ENCODE results near the gene RAPGEF2.
"Not testable (repeated sequence)": the region's sequence is repeated elsewhere in the genome, so short reads cannot be mapped to it uniquely, and the experiment has no call there.

RAPGEF2 gene

DNA sequence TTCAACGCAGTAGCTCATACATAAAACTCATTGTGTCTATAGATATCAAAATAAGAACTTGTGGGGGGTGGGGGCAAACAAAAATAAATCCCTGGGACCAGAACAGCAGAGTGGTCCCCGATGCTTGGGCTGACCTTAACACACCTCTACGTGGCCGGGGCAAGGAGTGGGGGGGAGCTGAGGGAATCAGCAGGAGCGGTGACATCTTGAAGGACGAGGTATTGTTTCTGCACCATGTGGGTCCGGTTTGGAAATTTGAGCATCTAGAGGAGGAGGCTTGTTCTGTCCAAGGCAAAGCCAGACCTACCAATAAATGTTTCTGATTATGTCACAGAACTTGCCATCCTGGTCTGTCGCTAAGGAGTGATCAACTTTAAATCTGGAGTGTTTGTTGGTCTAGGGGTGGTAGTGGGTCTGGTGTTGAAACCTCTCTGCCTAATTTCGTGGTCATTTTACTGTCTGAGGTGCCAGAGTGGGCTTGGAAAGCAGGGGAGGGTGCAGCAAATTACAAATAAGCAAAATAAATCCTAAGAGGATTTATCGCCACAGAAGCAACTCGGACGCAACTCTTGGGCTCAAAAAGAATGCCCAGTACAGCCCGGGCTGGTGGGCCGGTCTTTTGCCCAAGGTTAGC, 774 bp upstream of the RAPGEF2 start:
- no peak for DNase-seq

DNA sequence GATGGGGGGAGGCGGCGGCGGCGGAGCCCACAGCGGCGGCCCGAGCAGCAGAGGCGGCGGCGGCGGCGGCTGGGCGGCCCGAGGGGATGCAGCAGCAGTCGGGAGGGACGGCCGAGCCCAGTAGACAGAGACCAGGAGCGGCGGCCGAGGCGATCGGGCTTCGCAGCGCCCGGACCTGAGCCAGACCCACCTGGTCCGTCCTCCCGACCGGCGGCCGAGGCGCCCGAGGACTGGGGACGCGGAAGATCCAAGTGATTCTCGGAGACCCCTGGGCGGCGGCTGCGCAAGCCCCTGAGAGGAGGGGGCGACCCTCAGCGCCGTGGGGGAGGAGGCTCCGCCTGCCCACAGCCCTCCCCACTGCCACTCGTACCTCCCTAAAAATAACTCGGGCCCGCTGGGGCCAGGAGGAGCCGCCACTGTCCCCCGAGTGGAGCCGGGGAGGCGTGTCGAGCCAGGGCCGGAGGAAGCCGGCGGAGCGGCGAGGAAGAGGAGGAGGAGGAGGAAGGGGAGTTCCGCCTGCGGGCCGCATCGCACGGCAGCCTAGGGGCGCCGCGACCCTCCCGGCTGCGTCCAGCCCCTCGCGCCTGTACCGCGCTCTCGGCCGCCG, 608 bp downstream of the RAPGEF2 start:
- DNase-seq = peak; percentile 46

DNA sequence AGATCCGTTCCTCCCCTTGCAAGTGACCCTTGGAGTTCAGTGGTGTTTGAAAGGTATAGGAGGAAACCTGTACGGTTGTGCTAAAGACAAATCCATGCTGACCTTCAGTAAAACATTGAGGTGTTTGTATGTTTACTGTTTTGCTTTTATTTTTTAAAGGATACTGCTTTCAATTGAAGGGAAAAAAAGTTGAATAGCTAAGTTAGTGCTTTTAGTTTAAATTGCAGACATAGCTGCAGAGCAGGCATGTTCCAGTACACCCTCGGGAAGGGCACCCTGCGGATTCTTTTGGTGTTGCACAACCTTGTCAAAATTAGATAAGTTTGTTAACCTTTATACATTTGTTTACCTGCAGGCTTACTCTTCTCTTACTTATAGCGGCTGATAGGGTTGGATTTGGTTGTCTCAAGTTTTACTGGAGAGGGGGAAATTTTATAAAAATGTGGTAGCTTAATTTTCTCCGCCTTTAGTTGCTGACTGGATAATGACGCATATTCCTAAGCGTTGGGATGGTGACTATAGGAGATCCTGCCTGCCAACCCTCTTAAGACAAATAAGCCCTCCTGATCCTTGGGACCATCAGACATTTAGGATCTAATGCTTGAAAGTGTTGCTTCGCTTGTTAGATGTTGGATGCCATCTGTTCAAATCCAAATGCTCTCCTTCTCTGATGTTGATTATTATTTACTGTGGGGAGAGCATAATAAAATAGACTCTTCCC, 2.0 kb downstream of the RAPGEF2 start:
- no peak for DNase-seq

DNA sequence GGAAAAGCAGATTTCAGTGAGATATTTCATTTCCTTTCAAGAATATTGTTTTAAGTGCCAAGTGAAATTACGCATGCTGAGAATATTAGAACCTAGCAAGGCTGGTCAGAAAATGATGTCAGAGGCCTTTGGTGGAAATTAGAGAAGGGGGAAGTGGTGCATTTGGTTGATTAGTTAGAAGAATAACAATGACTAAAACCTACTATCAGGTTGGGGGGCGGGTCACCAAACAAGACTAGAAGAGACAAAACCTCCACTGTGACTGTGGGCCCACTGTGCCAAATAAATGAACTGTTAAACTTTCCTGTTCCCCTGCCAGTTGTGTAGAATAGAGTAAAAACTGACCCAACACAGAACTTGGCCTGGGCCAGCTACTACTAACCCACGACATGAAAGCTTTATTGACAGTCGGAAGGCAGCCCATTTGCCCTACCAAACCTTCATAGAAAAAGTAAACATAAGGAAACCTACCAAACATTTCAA, 2.9 kb downstream of the RAPGEF2 start:
- no peak for DNase-seq

DNA sequence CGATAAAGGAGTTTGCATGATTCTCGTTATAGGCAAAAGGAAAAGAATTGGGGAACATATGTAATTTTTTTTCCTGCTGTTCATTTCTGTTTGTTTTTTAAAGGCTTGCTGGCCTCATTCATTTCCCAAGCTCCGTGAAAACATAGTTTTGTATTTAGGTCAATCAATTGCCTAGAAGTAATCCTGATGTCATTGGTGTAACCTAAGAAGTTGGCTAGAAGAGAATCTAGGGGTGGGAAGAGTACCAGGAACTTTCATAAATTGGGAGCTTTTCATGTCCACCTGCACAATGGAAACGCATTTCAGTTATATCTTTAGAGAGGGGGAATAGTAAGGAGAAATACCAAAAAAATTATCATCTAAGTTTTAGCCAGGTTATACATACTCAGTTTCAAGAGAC, 3.8 kb downstream of the RAPGEF2 start:
- DNase-seq = no peak

DNA sequence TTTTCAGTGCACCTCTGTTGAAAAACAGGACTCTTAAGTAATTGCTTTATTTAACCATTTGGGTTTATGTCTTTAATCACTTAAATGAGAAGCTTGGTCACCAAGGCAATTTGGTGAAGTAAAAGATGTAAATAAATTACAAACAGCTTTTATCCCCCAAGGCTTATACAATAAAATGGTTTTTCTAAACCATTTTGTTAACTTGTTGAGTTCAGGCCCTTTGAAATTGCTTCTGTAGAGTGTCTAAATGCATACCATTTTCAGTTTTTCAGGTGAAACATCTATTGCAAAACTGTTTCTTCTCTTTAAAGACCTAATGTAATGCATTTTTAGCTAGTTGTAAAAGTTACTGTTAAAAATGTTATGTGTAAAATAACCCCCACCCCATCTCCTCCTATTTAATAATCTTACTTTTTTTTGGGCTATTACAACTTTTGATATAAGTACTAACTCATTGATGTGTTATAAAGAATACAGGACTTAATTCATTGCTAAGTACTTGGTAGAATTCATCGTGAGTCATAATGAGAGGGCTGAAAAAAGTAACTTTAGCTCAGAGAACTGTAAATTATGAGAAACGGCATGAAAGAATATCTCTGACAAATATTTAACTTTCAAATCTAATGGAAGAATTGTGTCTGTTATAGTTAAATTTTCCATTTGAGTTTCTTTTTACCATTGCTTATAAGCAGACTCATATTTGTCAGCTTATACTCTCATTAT, 4.5 kb downstream of the RAPGEF2 start:
- DNase-seq = no peak

DNA sequence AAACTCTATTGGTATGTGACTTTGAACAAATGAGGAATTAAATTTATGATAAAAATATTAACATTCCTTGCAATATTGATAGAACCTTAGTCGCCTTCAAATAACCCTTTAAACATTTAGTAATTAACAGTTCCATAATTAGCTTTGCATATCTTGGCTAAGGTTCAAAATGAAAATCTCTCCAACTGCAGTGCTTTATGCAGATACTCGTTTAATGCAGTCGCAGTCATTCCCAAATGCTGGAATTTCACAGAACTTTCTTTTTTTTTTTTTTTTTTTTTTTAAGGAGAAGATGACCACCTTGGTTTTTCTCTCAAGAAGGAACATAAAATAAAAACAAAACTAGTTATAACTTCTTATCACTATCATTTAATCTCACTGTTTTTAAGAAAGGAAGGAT, 5.2 kb downstream of the RAPGEF2 start:
- DNase-seq = no peak

DNA sequence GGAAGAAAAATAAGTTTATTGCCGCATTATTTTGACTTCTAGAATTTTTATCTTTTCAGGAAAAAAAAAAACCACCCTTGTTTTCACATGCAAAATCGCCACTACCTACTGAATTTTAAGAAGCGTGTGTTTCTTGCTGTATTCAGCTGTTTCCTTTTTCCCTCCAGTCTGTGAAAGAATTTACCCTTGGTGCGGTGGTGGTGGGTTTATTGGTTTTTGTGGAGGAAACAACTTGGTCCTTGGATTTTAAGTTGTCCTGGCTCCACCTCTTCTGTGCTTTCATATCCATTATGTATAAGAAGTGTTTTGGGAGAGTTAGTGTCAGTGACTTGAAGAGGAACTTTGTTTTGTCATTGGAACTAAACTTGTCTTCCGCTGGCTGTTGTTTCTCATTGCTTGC, 8.1 kb downstream of the RAPGEF2 start:
- DNase-seq = no peak

DNA sequence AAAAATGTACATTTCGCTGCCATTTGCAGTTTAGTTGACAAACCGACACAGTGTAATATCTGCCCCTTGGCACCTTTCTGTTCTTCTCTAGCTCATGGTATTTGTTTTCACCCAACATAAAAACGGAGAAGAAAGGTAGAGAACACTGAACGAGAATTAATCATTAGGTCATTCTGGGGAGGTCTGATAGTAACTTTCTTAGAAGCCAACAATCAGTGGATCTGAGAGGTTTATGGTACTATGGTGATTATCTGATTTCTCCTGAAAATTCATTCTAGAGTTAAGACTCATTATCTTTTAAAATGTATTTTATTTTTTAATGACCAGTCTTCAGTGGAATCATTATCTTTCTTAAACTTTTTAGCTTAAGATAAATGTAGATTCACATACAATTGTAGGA, 8.5 kb downstream of the RAPGEF2 start:
- no peak for DNase-seq

DNA sequence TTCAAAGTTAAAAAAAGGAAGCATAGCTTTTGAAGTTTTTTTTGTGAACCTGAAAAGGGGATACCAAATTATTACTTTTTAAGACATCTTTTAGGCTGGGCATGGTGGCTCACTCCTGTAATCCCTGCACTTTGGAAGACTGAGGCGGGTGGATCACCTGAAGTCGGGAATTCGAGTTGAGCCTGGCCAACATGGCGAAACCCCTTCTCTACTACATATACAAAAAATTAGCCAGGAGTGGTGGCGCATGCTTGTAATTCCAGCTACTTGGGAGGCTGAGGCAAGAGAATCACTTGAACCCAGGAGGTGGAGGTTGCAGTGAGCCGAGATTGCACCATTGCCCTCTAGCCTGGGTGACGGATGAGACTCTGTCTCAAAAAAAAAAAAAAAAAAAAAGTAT, 10.5 kb downstream of the RAPGEF2 start:
- DNase-seq = not testable (repeated sequence)

DNA sequence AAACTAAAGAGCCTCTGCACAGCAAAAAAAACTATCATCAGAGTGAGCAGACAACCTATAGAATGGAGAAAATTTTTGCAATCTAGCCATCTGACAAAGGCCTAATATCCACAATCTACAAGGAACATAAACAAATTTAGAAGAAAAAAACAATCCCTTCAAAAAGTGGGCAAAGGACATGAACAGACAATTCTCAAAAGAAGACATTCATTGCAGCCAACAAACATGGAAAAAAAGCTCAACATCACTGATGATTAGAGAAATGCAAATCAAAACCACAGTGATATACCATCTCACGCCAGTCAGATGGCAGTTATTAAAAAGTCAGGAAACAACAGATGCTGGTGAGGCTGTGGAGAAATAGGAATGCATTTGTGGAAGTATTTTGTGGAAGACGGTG, 13.2 kb downstream of the RAPGEF2 start:
- DNase-seq = not testable (repeated sequence)

DNA sequence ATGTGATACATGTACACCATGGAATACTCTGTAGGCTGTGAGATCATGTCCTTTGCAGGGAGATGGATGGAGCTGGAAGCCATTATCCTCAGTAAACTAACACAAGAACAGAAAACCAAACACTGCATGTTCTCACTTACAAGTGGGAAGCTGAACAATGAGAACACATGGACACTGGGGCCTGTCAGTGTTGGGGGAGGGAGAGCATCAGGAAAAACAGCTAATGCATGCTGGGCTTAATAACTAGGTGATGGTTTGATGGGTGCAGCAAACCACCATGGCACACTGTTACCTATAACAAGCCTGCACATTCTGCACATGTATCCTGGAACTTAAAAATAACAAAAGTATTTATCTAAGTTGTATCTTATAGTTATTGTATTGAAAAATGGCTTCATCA, 13.8 kb downstream of the RAPGEF2 start:
- not testable (repeated sequence) for DNase-seq

DNA sequence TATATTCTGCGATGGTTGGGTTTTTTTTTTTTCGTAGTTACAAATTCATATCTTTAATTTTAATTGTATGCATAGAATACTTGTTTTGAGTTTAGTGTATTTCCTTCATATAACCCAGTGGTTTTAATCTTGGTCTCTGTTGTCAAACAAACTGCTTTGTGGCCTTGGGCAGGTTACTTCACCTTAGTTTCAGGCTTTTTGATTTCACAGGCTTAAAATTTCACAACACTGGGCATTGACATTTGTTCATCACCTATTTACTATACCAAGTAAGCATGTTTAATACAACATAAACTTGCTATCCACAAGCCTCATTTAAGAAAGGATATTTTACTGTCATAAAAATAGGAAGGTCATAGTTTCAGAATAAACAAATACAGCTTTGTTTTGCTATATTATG, 14.7 kb downstream of the RAPGEF2 start:
- no peak for DNase-seq

DNA sequence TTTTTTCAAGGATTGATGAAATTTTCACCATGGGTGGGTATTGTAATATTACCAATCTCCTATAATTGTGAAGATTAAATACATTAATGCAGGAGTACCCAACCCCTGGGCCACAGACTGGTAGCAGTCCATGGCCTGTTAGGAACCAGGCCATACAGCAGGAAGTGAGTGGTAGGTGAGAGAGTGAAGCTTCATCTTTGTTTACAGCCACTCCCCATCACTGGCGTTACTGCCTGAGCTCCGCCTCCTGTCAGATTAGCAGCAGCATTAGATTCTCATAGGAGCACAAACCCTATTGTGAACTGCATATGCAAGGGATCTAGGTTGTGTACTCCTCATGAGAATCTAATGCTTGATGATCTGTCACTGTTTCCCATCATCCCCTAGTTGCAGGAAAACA, 15.1 kb downstream of the RAPGEF2 start:
- DNase-seq = no peak

DNA sequence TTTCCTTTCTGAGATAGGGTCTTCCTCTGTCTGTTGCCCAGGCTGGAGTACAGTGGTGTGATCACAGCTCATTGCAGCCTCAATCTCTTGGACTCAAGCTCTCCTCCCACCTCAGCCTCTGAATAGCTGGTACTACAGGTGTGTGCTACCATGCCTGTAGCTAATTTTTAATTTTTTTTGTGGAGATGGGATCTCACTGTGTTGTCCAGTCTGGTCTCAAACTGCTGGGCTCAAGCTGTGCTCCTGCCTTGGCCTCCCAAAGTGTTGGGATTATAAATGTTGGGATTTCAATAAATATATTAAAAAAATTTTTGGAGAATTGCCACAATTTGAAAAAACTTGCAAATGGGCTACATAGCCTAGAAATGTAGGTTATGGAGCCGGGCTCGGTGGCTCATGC, 18.5 kb downstream of the RAPGEF2 start:
- no peak for DNase-seq

DNA sequence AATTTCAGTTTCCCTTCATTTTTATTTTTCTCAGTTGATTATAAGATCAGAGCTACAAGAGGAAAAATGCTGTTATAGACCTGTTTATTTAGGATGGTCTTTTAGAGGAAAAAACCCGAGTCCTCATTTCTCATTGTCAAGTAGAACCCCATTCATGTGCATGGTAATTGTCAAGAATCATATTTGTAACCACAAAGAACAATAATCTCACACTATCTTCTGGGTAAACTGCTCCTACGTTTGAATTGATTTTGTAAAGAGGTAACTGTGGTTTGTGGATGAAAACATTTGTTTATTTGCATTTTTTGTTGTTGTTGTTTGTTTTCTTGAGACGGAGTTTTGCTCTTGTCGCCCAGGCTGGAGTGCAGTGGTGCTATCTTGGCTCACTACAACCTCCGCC, 23.8 kb downstream of the RAPGEF2 start:
- no peak for DNase-seq

DNA sequence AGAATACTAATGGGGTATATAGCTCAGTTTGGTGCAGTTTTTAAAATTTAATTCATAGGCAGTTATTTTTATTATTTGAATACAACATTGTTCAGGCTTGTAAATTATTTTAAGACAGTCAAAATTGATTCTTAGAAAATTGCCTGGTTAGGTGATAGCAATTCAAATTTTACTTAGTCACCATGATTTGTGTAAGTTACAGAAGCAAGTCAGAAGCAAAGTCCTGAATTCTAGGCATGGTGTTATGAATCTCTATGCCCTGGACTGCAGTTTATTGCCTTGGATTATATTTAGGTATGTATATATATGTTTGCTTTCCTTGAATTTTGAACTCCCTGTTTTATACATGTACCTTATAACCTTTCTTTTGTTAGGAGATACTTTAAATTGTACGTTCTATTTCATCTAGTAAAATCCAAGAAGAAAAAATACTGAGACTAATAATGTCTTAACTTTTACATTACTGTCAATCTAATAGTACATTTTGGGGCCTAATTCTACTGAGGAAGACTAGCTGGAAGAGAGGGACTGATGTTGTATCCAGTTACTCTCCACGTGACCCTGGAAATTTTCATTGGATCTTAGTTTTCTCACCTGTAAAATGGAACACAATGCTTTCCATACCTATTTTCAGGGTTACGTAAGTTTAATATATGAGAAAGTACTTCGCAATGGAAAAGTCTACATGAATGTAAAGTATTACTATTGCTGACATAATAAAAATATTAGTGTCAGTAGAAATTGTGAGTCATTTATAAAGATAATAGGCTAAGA, 25.1 kb downstream of the RAPGEF2 start:
- DNase-seq = no peak

DNA sequence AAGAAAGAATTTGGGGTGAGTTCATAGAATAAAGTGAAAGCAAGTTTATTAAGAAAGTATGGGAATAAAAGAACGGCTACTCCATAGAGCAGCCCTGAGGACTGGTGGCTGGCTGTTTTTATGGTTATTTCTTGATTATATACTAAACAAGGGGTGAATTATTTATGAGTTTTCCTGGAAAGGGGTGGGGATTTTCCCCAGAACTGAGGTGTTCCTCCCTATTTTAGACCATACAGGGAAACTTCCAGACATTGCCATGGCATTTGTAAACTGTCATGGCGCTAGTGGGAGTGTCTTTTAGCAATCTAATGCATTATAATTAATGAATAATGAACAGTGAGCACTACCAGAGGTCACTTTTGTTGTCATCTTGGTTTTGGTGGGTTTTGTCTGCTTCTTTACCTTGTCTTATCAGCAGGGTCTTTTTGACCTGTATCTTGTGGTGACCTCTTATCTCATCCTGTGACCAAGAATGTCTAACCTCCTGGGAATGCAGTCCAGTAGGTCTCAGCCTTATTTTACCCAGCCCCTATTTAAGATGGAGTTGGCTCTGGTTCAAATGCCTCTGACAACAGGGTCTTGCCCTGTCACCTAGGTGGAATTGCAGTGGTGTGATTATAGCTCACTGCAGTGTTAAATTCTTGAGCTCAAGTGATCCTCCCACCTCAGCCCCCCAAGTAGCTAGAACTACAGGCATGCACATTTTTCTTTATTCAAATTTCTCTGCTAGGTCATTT, 27.1 kb downstream of the RAPGEF2 start:
- no peak for DNase-seq

DNA sequence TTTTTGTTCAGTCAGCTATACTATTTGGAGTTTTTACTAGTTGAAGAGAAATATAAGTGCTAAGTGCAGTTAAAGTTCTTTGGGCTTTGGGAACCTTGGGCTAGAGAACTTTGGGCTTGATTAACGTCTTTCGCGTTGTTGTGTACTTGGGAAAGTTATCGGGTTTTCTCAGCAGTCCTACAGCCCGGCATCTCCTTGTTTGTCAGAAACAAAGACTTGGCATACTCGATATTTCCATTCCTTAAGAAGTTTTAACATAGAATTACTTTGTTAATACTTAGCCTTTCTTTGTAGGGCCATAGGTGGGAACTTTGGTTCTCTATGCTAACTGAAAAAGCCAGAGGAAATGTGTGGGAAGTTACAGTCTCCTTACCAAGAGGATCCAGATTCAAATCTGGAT, 28.7 kb downstream of the RAPGEF2 start:
- DNase-seq = no peak

DNA sequence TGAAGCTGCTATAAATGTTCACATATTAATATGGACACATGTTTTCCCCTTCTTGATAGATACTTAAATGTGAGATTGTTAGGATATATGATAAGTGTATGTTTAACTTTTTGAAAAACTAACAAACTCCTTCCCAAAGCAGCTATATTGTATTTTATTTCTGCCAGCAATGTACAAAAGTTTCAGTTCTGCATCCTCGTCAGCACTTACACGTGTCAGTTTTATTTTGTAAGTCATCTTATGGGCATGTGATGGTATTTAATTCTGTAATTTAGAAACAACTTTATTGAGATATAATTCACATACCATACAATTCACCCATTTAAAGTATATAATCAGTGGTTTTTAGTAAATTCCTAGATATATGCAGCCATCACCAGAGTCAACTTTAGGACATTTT, 31.6 kb downstream of the RAPGEF2 start:
- no peak for DNase-seq

DNA sequence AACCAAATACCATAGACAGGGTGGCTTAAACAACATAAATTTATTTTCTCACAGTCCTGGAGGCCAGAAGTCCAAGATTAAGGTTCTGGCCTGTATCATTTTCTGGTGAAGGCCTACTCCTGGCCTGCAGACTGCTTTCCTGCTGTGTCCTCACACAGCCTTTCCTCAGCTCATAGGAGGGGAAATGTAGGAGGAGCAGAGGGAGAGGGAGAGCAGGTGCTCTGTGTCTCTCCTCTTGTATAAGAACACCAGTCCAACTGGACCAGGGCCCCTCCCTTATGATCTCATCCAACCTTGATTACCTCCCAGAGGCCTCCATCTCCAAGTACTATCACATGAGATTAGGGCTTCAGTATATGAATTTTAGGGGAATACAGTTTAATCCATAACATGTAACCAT, 34.3 kb downstream of the RAPGEF2 start:
- DNase-seq = no peak

DNA sequence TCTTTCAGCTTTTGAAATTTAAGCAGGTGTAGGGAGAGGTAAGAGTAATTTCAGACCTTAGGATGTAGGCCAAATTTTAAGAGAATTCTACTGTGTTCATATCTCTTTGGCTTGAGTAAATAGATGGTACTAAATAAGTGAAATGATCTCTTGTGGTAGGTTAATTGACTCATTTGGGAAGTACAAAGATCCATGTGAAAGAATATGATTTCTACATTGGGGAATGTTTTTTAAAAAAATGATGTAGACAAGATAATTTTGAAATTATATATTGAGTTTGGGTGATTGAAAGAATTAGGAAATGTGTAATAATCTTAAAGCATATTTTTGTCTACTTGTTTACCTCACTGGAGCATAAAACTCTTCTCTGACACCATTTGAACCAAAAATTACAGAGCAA, 35.6 kb downstream of the RAPGEF2 start:
- no peak for DNase-seq

Data from stimulated activated CD4-positive, alpha-beta T cell treated with anti-CD3 and anti-CD28 coated beads, Interleukin-4, amount 100 ng/mL, for 1 hour (primary cell).